K562 (cell line): ENCODE measurements around the gene AP1G2. TPM values are rescaled to one million over a fixed set of nuclear protein-coding genes. Genes with fewer than 3 reads are reported as not detected.

Experiments used
- ATAC-seq: fragments of 200-7000 bp; cut with Tn5 transposase; 3 replicates; pipeline ENCODE4 v1.9.1; 2020; ENCODE audit warnings: moderate library complexity
- BruUV-seq: library from RNA; stranded (reverse); fragments of 400-500 nt; replicated peaks from 2 replicates; lab custom pipeline; 2021; lab: Mats Ljungman, UMichigan
- CTCF ChIA-PET: fragments of 300-600 bp; formaldehyde crosslinking; extraction: SDS; loops from one replicate; lab custom pipeline; 2021; ENCODE audit warnings: low intra/inter-chr PET ratio; lab: Yijun Ruan, JAX
- POLR2A ChIA-PET: fragments of 300-600, 350-650 bp; sonication (Branson Sonifier 250); formaldehyde crosslinking; extraction: SDS; loops from one replicate; lab custom pipeline; 2021; ENCODE audit warnings: antibody characterized with exemption, inconsistent platforms; lab: Yijun Ruan, JAX
- DNase-seq, 4 experiments: peaks; one replicate each; pipeline versions ENCODE4 v3.0.0 to v3.0.0-alpha.2; 2011 to 2018; ENCODE audit warnings: low spot score in 3 of 4, mixed read lengths in 3 of 4; ENCODE audit errors: extremely low read depth in 1 of 4
- FAIRE-seq: peaks from 2 replicates; lab custom pipeline; 2011; peaks lifted over from hg19 to GRCh38; lab: Jason Lieb, UNC
- H2AFZ ChIP-seq: 2 replicates; pipeline ENCODE4 v1.6.0; 2011; ENCODE audit warnings: low read depth, low read length, control low read depth, inconsistent platforms
- H3K27ac ChIP-seq: fragments of 200-600 bp; 3 replicates; pipeline ENCODE4 v1.8.0; 2011; ENCODE audit warnings: low read depth, mild to moderate bottlenecking, control low read depth, inconsistent platforms, low read length, moderate library complexity, mixed read lengths; ENCODE audit errors: extremely low read depth
- H3K27me3 ChIP-seq, 2 experiments: fragments of 300-600 bp in 1 of 2; 2 replicates in 1 of 2; 3 replicates in 1 of 2; pipeline versions ENCODE4 v1.6.0 to v1.8.0; 2011; ENCODE audit warnings: inconsistent platforms in 2 of 2, low read length in 2 of 2, mild to moderate bottlenecking in 1 of 2, mixed read lengths in 1 of 2, moderate library complexity in 1 of 2; ENCODE audit not compliant: control insufficient read depth in 2 of 2, insufficient read depth in 2 of 2
- H3K36me3 ChIP-seq: fragments of 300-600 bp; 3 replicates; pipeline ENCODE4 v1.8.0; 2011; ENCODE audit warnings: mild to moderate bottlenecking, low read length, inconsistent platforms; ENCODE audit not compliant: control insufficient read depth, insufficient read depth
- H3K4me1 ChIP-seq, 2 experiments: fragments of 200-600 bp in 1 of 2; replicated peaks in 1 of 2; 2 replicates in 1 of 2; 3 replicates in 1 of 2; pipeline versions ENCODE4 v1.5.1 to v1.8.0; 2011; ENCODE audit warnings: inconsistent platforms in 2 of 2, low read length in 2 of 2, mild to moderate bottlenecking in 1 of 2, mixed read lengths in 1 of 2, moderate library complexity in 1 of 2; ENCODE audit not compliant: control insufficient read depth in 2 of 2, insufficient read depth in 2 of 2
- H3K4me2 ChIP-seq: 2 replicates; pipeline ENCODE4 v1.6.1; 2011; ENCODE audit warnings: low read length, control low read depth, inconsistent platforms, mixed read lengths; ENCODE audit not compliant: insufficient read depth
- H3K4me3 ChIP-seq: fragments of 200-600 bp; sonication (generic), shearing (Covaris generic); 2 replicates; pipeline ENCODE4 v1.5.1; 2016; ENCODE audit warnings: control low read depth, inconsistent platforms
- H3K79me2 ChIP-seq: fragments of 200-600 bp; 3 replicates; pipeline ENCODE4 v1.8.0; 2011; ENCODE audit warnings: low read length, inconsistent platforms; ENCODE audit not compliant: control insufficient read depth, insufficient read depth
- H3K9ac ChIP-seq, 2 experiments: 2 replicates each; pipeline versions ENCODE4 v1.6.0 to v1.6.1; 2011; ENCODE audit warnings: low read depth in 2 of 2, low read length in 2 of 2, control low read depth in 1 of 2, inconsistent platforms in 1 of 2, mild to moderate bottlenecking in 1 of 2, mixed read lengths in 1 of 2; ENCODE audit not compliant: insufficient read depth in 1 of 2
- H3K9me1 ChIP-seq: one replicate; pipeline ENCODE4 v1.6.0; 2011; ENCODE audit warnings: inconsistent platforms, mild to moderate bottlenecking, low read length, moderate library complexity; ENCODE audit not compliant: control insufficient read depth, insufficient read depth
- H3K9me3 ChIP-seq: replicated peaks from 2 replicates; pipeline ENCODE4 v1.5.1; 2011; ENCODE audit warnings: low read depth, low read length, inconsistent platforms; ENCODE audit not compliant: control insufficient read depth, insufficient read depth
- H4K20me1 ChIP-seq: replicated peaks from 2 replicates; pipeline ENCODE4 v1.6.1; 2011; ENCODE audit warnings: low read length, inconsistent platforms, mixed read lengths; ENCODE audit not compliant: control insufficient read depth, insufficient read depth
- BRF1 ChIP-seq: IDR thresholded peaks from 3 replicates; pipeline ENCODE4 v1.6.1; 2011; ENCODE audit warnings: borderline replicate concordance, mild to moderate bottlenecking; ENCODE audit not compliant: insufficient read length; ENCODE audit errors: extremely low read depth
- HNRNPUL1 ChIP-seq: fragments of 200-400 bp; formaldehyde crosslinking; IDR thresholded peaks from 2 replicates; pipeline ENCODE4 v1.6.1; 2017; ENCODE audit warnings: low read length
- ILF3 ChIP-seq: fragments of 450-650 bp; IDR thresholded peaks from 2 replicates; pipeline ENCODE4 v1.6.1; 2018; ENCODE audit warnings: antibody characterized with exemption, mild to moderate bottlenecking, moderate library complexity, borderline replicate concordance
- MIER1 ChIP-seq: fragments of 450-650 bp; IDR thresholded peaks from 2 replicates; pipeline ENCODE4 v1.6.1; 2016; ENCODE audit warnings: antibody characterized with exemption, mild to moderate bottlenecking, low read depth
- NFYB ChIP-seq: IDR thresholded peaks from 2 replicates; pipeline ENCODE4 v1.6.1; 2011; ENCODE audit warnings: mild to moderate bottlenecking, moderate library complexity; ENCODE audit not compliant: insufficient read length; ENCODE audit errors: extremely low read depth
- NR3C1 ChIP-seq: sonication (generic); formaldehyde crosslinking; IDR thresholded peaks from 2 replicates; pipeline ENCODE4 v1.8.1; 2022; ENCODE audit warnings: missing genetic modification reagents
- SMAD3 ChIP-seq: fragments of 450-650 bp; formaldehyde crosslinking; conservative IDR thresholded peaks from 2 replicates; pipeline ENCODE4 v1.4.0; 2020; ENCODE audit warnings: mild to moderate bottlenecking
- SMARCC2 ChIP-seq: fragments of 450-650 bp; IDR thresholded peaks from 2 replicates; pipeline ENCODE4 v1.6.1; 2017; ENCODE audit warnings: antibody characterized with exemption, moderate library complexity, mild to moderate bottlenecking, low read depth
- SP1 ChIP-seq: sonication (generic); formaldehyde crosslinking; IDR thresholded peaks from 2 replicates; pipeline ENCODE4 v1.8.1; 2022; ENCODE audit warnings: mild to moderate bottlenecking, missing genetic modification reagents
- SPI1 ChIP-seq: IDR thresholded peaks from 2 replicates; pipeline ENCODE4 v1.6.1; 2011; ENCODE audit warnings: low read depth, low read length, control low read depth, borderline replicate concordance
- TAF9B ChIP-seq: fragments of 450-650 bp; IDR thresholded peaks from 2 replicates; pipeline ENCODE4 v1.6.1; 2018; ENCODE audit warnings: mild to moderate bottlenecking; ENCODE audit not compliant: partially characterized antibody
- ZNF586 ChIP-seq: fragments of 450-650 bp; formaldehyde crosslinking; conservative IDR thresholded peaks from 2 replicates; pipeline ENCODE4 v1.4.0; 2020; ENCODE audit warnings: mild to moderate bottlenecking, moderate library complexity
- WGBS: fragments of 100-300 bp; shearing (Covaris generic); methylation state at CpG from one replicate; pipeline ENCODE4 v1.1.6; 2016; ENCODE audit warnings: low coverage, mixed read lengths; ENCODE audit not compliant: insufficient coverage; ENCODE audit errors: missing lambda C conversion rate; 5-methylcytosine and 5-hydroxymethylcytosine counted together
- in situ Hi-C: fragments of 300-500 bp; cut with MboI; formaldehyde crosslinking; loops from 4 replicates; pipeline ENCODE4 v1.15.0; 2018; ENCODE audit warnings: inconsistent platforms, mixed read lengths
- intact Hi-C: fragments of 100-400 bp; cut with micrococcal nuclease; formaldehyde crosslinking; loops from 2 replicates; pipeline ENCODE4 v1.14.2; 2022
- polyA plus RNA-seq, 8 experiments: library from polyadenylated mRNA; depleted of rRNA in 4 of 8; stranded (reverse) in 5 of 8; unstranded in 3 of 8; fragments of >200 nt; fragmentation: Nextera tagmentation in 2 of 8; fragmentation: Illumina TruSeq in 1 of 8; extraction: Ambion mirVana in 2 of 8; extraction: Trizol in 1 of 8; gene quantifications; 2 replicates each; pipeline versions ENCODE4 v1.2.1 to v1.2.3, GENCODE V29; 2011 to 2014; ENCODE audit warnings: inconsistent platforms in 1 of 8, missing spikeins in 1 of 8
- total RNA-seq, 7 experiments: library from RNA; depleted of rRNA in 6 of 7; stranded (reverse); fragments of >200 nt in 6 of 7; fragmentation: Illumina TruSeq in 2 of 7; extraction: Trizol in 2 of 7; gene quantifications; 2 replicates each; pipeline versions ENCODE4 v1.2.1 to v1.2.3, GENCODE V29; 2011 to 2021; ENCODE audit warnings: low replicate concordance in 1 of 7
- TF ChIP-seq, protein P1 (sequence below), 3 experiments: fragments of 200-800 bp in 1 of 3; sonication (Bioruptor generic) in 1 of 3; sonication (generic) in 1 of 3; formaldehyde crosslinking in 1 of 3; IDR thresholded peaks; 2 replicates each; pipeline versions ENCODE4 v1.6.1 to v1.8.0; 2016 to 2022; ENCODE audit warnings: mild to moderate bottlenecking in 2 of 3, missing compliant biosample characterization in 2 of 3, missing genetic modification characterization in 2 of 3, missing genetic modification reagents in 1 of 3
- TF ChIP-seq, protein P2 (sequence below): fragments of 450-650 bp; IDR thresholded peaks from 2 replicates; pipeline ENCODE4 v1.6.1; 2016; ENCODE audit warnings: antibody characterized with exemption
- TF ChIP-seq, protein P3 (sequence below): fragments of 450-650 bp; IDR thresholded peaks from 2 replicates; pipeline ENCODE4 v1.6.1; 2016; ENCODE audit warnings: missing biosample characterization, missing genetic modification characterization

AP1G2 gene
- total and polyA plus RNA-seq, 9 of the 15 experiments (the other 6 are each of a cell fraction or from before 2014, with no cell fraction given), result 19.1 to 83.5 (median 33.3) TPM

DNA sequence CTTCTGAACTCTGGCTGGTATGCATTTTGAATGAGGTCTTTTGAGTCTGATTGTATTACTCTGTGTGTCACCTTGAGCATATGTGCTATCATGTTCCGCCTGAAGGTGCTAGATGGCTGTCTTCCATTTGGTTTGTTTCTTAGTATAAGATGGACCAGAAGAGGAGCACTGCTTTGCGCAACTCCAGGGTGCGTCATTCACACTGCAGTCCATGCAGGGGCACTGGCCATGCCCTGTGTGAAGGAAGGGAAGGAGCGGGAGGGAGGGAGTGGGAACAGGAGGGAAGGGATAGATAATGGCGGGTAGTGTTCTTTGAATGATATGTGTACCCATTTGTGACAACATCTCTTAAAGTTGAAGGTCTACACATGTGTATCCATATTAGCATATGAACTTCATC is 24.2 kb downstream of the AP1G2 start:
- CTCF ChIA-PET, result no interaction called here

More for the DNA sequence above, 24.2 kb downstream of the AP1G2 start:
- Histone ChIP-seq H3K4me2 (no peak overlapping the region), H3K27ac (no peak overlapping the region), H3K4me1 (peaks cover 0 to 3% of the 10 kb centered on the region in 2 experiments; a peak in 2 of 5 replicates), H3K9me3 (no peaks in the 10 kb centered on the region), H3K9ac (no peak overlapping the region), H3K79me2 (no peaks in the 10 kb centered on the region), H3K9me1 (no peaks in the 10 kb centered on the region), H3K27me3 (no peaks in the 10 kb centered on the region), H4K20me1 (no peaks in the 10 kb centered on the region), H3K4me3 (no peak overlapping the region), H2AFZ (no peak overlapping the region), H3K36me3 (no peaks in the 10 kb centered on the region)
- in situ Hi-C loops, result no loop called here
- 57% methylated on average over 3 of the region's 5 CpGs for WGBS
- POLR2A ChIA-PET, result no interaction called here
- no peak for ATAC-seq
- no peak for TF ChIP-seq SMARCC2
- TF ChIP-seq TAF9B, result no peak
- no peak for TF ChIP-seq MIER1
- TF ChIP-seq BRF1, result no peak
- TF ChIP-seq HNRNPUL1, result no peak
- no peak for TF ChIP-seq SMAD3 (CRISPR knock-in tag)
- TF ChIP-seq, protein P1, sequence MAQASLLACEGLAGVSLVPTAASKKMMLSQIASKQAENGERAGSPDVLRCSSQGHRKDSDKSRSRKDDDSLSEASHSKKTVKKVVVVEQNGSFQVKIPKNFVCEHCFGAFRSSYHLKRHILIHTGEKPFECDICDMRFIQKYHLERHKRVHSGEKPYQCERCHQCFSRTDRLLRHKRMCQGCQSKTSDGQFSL (CRISPR knock-in tag; IDR thresholded peaks at IDR 0.05), result no peak
- TF ChIP-seq, protein P1 (tag; IDR thresholded peaks at IDR 0.05), result no peak
- TF ChIP-seq ILF3, result no peak
- TF ChIP-seq NFYB, result no peak
- TF ChIP-seq, protein P2, sequence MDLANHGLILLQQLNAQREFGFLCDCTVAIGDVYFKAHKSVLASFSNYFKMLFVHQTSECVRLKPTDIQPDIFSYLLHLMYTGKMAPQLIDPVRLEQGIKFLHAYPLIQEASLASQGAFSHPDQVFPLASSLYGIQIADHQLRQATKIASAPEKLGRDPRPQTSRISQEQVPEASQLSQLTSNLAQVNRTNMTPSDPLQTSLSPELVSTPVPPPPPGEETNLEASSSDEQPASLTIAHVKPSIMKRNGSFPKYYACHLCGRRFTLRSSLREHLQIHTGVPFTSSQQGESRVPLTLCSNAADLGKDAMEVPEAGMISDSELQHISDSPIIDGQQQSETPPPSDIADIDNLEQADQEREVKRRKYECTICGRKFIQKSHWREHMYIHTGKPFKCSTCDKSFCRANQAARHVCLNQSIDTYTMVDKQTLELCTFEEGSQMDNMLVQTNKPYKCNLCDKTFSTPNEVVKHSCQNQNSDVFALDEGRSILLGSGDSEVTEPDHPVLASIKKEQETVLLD, result no peak
- no peak for TF ChIP-seq SPI1
- TF ChIP-seq SP1, result no peak
- TF ChIP-seq ZNF586 (CRISPR knock-in tag), result no peak
- TF ChIP-seq NR3C1 (CRISPR knock-in tag), result no peak
- TF ChIP-seq, protein P3, sequence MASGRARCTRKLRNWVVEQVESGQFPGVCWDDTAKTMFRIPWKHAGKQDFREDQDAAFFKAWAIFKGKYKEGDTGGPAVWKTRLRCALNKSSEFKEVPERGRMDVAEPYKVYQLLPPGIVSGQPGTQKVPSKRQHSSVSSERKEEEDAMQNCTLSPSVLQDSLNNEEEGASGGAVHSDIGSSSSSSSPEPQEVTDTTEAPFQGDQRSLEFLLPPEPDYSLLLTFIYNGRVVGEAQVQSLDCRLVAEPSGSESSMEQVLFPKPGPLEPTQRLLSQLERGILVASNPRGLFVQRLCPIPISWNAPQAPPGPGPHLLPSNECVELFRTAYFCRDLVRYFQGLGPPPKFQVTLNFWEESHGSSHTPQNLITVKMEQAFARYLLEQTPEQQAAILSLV (tag), result no peak
- no peak for FAIRE-seq
- no TSS peak for BruUV-seq
- intact Hi-C loops, result no loop called here
- DNase-seq, result no peak
